DMS 273 treated with DMSO at 0.1 percent for 48 hours (cell line): ENCODE results near the gene KIF15.
"Not testable (repeated sequence)": the region's sequence is repeated elsewhere in the genome, so short reads cannot be mapped to it uniquely, and the experiment has no call there.

Experiments used
- DNase-seq: peaks from one replicate; lab custom pipeline; 2025; lab: John Stamatoyannopoulos, UW

KIF15 gene

GRCh38 chr3:44821206-44821605, 59.6 kb downstream of the KIF15 start:
- DNase-seq: not testable (repeated sequence)

- DNase-seq: no peak
Observed at GRCh38 chr3:44825264-44825925, 63.8 kb downstream of the KIF15 start.

- DNase-seq: no peak
Observed at GRCh38 chr3:44827196-44827595, 65.6 kb downstream of the KIF15 start.

- no peak for DNase-seq
Observed at GRCh38 chr3:44831232-44831631, 69.6 kb downstream of the KIF15 start.

GRCh38 chr3:44832032-44832431, 70.4 kb downstream of the KIF15 start:
- DNase-seq: no peak

- DNase-seq: no peak
Observed at GRCh38 chr3:44832965-44833364, 71.4 kb downstream of the KIF15 start.

GRCh38 chr3:44833394-44833793, 71.8 kb downstream of the KIF15 start:
- DNase-seq: no peak

- no peak for DNase-seq
Observed at GRCh38 chr3:44835684-44836083, 74.1 kb downstream of the KIF15 start.

- no peak for DNase-seq
Observed at GRCh38 chr3:44842376-44842775, 80.8 kb downstream of the KIF15 start.

- DNase-seq: no peak
Observed at GRCh38 chr3:44845528-44846520, 84.2 kb downstream of the KIF15 start.

- no peak for DNase-seq
Observed at GRCh38 chr3:44848634-44849033, 87.0 kb downstream of the KIF15 start.

GRCh38 chr3:44856663-44857062, 95.1 kb downstream of the KIF15 start:
- not testable (repeated sequence) for DNase-seq

GRCh38 chr3:44860117-44860516, 98.5 kb downstream of the KIF15 start:
- DNase-seq: no peak

GRCh38 chr3:44861412-44862225, 100.0 kb downstream of the KIF15 start, which contains the start of gene TMEM42:
Gene TMEM42 (plus strand): TSS chr3:44861912. CDS start chr3:44861925, 13 bp downstream.
- DNase-seq: peak; percentile 46

- no peak for DNase-seq
Observed at GRCh38 chr3:44862226-44862637, 100.6 kb downstream of the KIF15 start.

GRCh38 chr3:44865272-44866035, 103.9 kb downstream of the KIF15 start:
- DNase-seq: no peak

GRCh38 chr3:44867421-44868111, 106.0 kb downstream of the KIF15 start:
- DNase-seq: no peak

- no peak for DNase-seq
Observed at GRCh38 chr3:44870375-44871061, 108.9 kb downstream of the KIF15 start.

- no peak for DNase-seq
Observed at GRCh38 chr3:44874308-44874707, 112.7 kb downstream of the KIF15 start, which contains the start of gene TGM4. Gene TGM4 (plus strand): TSS chr3:44874608. CDS start chr3:44874679, 71 bp downstream.

GRCh38 chr3:44875596-44875995, 114.0 kb downstream of the KIF15 start:
- DNase-seq: no peak
